HG02798 (cell line): ENCODE measurements around the gene ZNF385B.

Experiments
- ATAC-seq: cut with Tn5 transposase; IDR thresholded peaks from one replicate; pipeline ENCODE4 v1.9.1; 2021; ENCODE audit warnings: mild to moderate bottlenecking; ENCODE audit not compliant: unreplicated experiment, poor library complexity

The ZNF385B gene

GRCh38 chr2:179596018-179596417 is 265.4 kb downstream of the ZNF385B start:
- ATAC-seq = no peak

GRCh38 chr2:179595284-179595683 is 266.1 kb downstream of the ZNF385B start:
- ATAC-seq = no peak

GRCh38 chr2:179594268-179595112 is 266.9 kb downstream of the ZNF385B start:
- no peak for ATAC-seq

- no peak for ATAC-seq
These were observed 268.1 kb downstream of the ZNF385B start for GRCh38 chr2:179593323-179593722.

GRCh38 chr2:179592167-179592936 is 269.1 kb downstream of the ZNF385B start:
- ATAC-seq = no peak

- ATAC-seq = no peak
These were observed 269.7 kb downstream of the ZNF385B start for GRCh38 chr2:179591690-179592089.

GRCh38 chr2:179588486-179589145 is 272.8 kb downstream of the ZNF385B start:
- ATAC-seq = no peak

GRCh38 chr2:179584760-179585159 is 276.7 kb downstream of the ZNF385B start:
- no peak for ATAC-seq

GRCh38 chr2:179581605-179582004 is 279.8 kb downstream of the ZNF385B start:
- no peak for ATAC-seq

GRCh38 chr2:179580378-179581146 is 280.9 kb downstream of the ZNF385B start:
- ATAC-seq = no peak

- ATAC-seq = no peak
These were observed 281.6 kb downstream of the ZNF385B start for GRCh38 chr2:179579800-179580199.

GRCh38 chr2:179578171-179578916 is 283.1 kb downstream of the ZNF385B start:
- no peak for ATAC-seq

- no peak for ATAC-seq
These were observed 287.3 kb downstream of the ZNF385B start for GRCh38 chr2:179574061-179574519.

- ATAC-seq = no peak
These were observed 288.9 kb downstream of the ZNF385B start for GRCh38 chr2:179572544-179572943.

- no peak for ATAC-seq
These were observed 289.7 kb downstream of the ZNF385B start for GRCh38 chr2:179571721-179572120.

- ATAC-seq = no peak
These were observed 290.2 kb downstream of the ZNF385B start for GRCh38 chr2:179571252-179571651.

GRCh38 chr2:179569831-179570233 is 291.6 kb downstream of the ZNF385B start:
- ATAC-seq = no peak

GRCh38 chr2:179565807-179566206 is 295.6 kb downstream of the ZNF385B start:
- no peak for ATAC-seq

- ATAC-seq = no peak
These were observed 299.0 kb downstream of the ZNF385B start for GRCh38 chr2:179562330-179562885.
